ENCODE data around the gene SIAH2. TPM values are rescaled to one million over a fixed set of nuclear protein-coding genes. Genes with fewer than 3 reads are reported as not detected.

SIAH2 gene
- polyA plus RNA-seq, 1 of the 3 experiments (the other 2 are of a cell fraction) = 18.4 TPM

DNA sequence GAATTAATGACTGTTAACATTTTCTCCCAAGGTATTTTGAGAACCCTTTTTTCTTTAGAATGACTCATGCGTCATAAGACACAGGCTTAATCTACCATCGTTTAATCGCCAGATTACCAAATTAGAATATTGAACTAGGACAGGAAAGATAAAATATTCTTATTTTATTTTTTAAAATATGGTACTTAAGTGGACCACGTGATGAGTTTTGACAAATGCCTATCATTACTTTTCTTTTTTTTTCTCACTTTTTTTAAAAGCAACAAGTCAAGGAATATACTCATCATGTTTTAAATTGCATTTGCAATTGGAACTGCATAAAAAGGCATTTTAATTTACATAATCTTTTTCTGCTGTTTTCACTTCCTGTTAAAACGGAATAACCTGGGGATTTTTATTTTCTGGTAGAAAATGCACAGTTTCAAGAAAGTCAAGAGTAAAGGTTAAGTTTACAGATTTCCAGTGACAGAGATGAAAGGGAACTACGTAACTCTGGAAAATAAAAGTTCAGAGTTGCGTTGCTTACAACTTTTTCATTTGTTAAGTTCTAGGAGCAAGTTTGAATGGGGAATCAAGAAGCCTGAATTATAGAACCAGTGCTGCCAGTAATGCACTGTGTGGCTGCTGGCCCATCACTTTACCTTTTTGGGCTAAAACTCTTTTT lies 23.6 kb downstream of the SIAH2 start:
- H3K9me2 ChIP-seq = no peaks in the 10 kb centered on the region
- H3F3A ChIP-seq (replicated peaks; ENCODE audit: insufficient read depth) = no peaks in the 10 kb centered on the region
- H3K4me1 ChIP-seq (ENCODE audit: control insufficient read depth in 1 of 2, insufficient read depth in 2 of 2, low read depth in 1 of 2, low read length in 1 of 2) = peaks cover 3 to 33% of the 10 kb centered on the region in 2 experiments; a peak in 3 of 4 replicates
- no peaks in the 10 kb centered on the region for H3K27me3 ChIP-seq (ENCODE audit: insufficient read depth)
- ChIA-PET POLR2A (no interaction called here), CTCF (no interaction called here)
- H3K27ac ChIP-seq (ENCODE audit: low read depth in 2 of 2, low read length in 1 of 2) = no peak overlapping the region
- H4K20me1 ChIP-seq (ENCODE audit: insufficient read depth) = peaks cover 17% of the 10 kb centered on the region
- no peaks in the 10 kb centered on the region for H3K9me3 ChIP-seq
- peaks cover 26% of the 10 kb centered on the region for H3K79me2 ChIP-seq (ENCODE audit: insufficient read depth)
- H3K4me2 ChIP-seq = no peak overlapping the region
- 93% methylated on average over 7 of the region's 7 CpGs for WGBS (ENCODE audit: low lambda C conversion rate)
- peaks cover 9 to 17% of the 10 kb centered on the region in 2 experiments for H3K36me3 ChIP-seq (replicated peaks in 1 of 2; ENCODE audit: control insufficient read depth in 1 of 2, insufficient read depth in 2 of 2, low read length in 1 of 2)
- no peak for TF ChIP-seq REST (IDR thresholded peaks at IDR 0.05; ENCODE audit: low read depth, low read length)
- no peak for TF ChIP-seq RXRA (IDR thresholded peaks at IDR 0.05; ENCODE audit: borderline replicate concordance, low read depth)
- TF ChIP-seq, protein P1, sequence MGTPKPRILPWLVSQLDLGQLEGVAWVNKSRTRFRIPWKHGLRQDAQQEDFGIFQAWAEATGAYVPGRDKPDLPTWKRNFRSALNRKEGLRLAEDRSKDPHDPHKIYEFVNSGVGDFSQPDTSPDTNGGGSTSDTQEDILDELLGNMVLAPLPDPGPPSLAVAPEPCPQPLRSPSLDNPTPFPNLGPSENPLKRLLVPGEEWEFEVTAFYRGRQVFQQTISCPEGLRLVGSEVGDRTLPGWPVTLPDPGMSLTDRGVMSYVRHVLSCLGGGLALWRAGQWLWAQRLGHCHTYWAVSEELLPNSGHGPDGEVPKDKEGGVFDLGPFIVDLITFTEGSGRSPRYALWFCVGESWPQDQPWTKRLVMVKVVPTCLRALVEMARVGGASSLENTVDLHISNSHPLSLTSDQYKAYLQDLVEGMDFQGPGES (IDR thresholded peaks at IDR 0.05; ENCODE audit: low read depth, low read length) = no peak
- no peak for TF ChIP-seq EP300 (IDR thresholded peaks at IDR 0.05; ENCODE audit: borderline replicate concordance in 1 of 2, low read depth in 1 of 2, low read length in 1 of 2)
- no peak for TF ChIP-seq SMC3 (IDR thresholded peaks at IDR 0.05; ENCODE audit: low read depth, low read length)
- TF ChIP-seq ELF1 (IDR thresholded peaks at IDR 0.05) = no peak
- no peak for TF ChIP-seq FOXM1 (IDR thresholded peaks at IDR 0.05; ENCODE audit: low read depth)
- TF ChIP-seq, protein P2, sequence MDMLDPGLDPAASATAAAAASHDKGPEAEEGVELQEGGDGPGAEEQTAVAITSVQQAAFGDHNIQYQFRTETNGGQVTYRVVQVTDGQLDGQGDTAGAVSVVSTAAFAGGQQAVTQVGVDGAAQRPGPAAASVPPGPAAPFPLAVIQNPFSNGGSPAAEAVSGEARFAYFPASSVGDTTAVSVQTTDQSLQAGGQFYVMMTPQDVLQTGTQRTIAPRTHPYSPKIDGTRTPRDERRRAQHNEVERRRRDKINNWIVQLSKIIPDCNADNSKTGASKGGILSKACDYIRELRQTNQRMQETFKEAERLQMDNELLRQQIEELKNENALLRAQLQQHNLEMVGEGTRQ (IDR thresholded peaks at IDR 0.05; ENCODE audit: borderline replicate concordance, low read depth, low read length) = no peak
- TF ChIP-seq, protein P3, sequence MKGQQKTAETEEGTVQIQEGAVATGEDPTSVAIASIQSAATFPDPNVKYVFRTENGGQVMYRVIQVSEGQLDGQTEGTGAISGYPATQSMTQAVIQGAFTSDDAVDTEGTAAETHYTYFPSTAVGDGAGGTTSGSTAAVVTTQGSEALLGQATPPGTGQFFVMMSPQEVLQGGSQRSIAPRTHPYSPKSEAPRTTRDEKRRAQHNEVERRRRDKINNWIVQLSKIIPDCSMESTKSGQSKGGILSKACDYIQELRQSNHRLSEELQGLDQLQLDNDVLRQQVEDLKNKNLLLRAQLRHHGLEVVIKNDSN (IDR thresholded peaks at IDR 0.05; ENCODE audit: borderline replicate concordance, low read depth) = no peak
- no peak for TF ChIP-seq GATA2 (CRISPR knock-in tag; IDR thresholded peaks at IDR 0.05)
- TF ChIP-seq GABPA (IDR thresholded peaks at IDR 0.05; ENCODE audit: low read depth) = no peak
- TF ChIP-seq, protein P4, sequence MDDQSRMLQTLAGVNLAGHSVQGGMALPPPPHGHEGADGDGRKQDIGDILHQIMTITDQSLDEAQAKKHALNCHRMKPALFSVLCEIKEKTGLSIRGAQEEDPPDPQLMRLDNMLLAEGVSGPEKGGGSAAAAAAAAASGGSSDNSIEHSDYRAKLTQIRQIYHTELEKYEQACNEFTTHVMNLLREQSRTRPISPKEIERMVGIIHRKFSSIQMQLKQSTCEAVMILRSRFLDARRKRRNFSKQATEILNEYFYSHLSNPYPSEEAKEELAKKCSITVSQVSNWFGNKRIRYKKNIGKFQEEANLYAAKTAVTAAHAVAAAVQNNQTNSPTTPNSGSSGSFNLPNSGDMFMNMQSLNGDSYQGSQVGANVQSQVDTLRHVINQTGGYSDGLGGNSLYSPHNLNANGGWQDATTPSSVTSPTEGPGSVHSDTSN (IDR thresholded peaks at IDR 0.05) = no peak
- no peak for TF ChIP-seq RCOR1 (IDR thresholded peaks at IDR 0.05; ENCODE audit: low read length)
- TF ChIP-seq MXI1 (IDR thresholded peaks at IDR 0.05; ENCODE audit: low read depth, low read length) = no peak
- TF ChIP-seq ZBTB33 (IDR thresholded peaks at IDR 0.05; ENCODE audit: borderline replicate concordance, low read depth) = no peak
- H2AFZ ChIP-seq (ENCODE audit: low read depth) = no peak overlapping the region
- DNase-seq = no peak
- H3K9ac ChIP-seq = no peak overlapping the region
- H3K4me3 ChIP-seq (ENCODE audit: low read depth in 2 of 2, low read length in 1 of 2) = no peak overlapping the region
